IMR-90 (cell line): Measurements from ENCODE around the gene LRP1B. TPM values are rescaled to one million over a fixed set of nuclear protein-coding genes. Genes with fewer than 3 reads are reported as not detected.
A peak's percentile ranks its signal among the peaks of the same experiment; 100 is the strongest.

Source experiments
- ATAC-seq: fragments of 200-7000 bp; cut with Tn5 transposase; 2 replicates; pipeline ENCODE4 v1.9.1; 2020; ENCODE audit warnings: low read depth, mild to moderate bottlenecking, moderate library complexity
- BruUV-seq: library from RNA; stranded (reverse); fragments of 400-500 nt; replicated peaks from 2 replicates; lab custom pipeline; 2021; lab: Mats Ljungman, UMichigan
- CTCF ChIA-PET: fragments of 300-600 bp; formaldehyde crosslinking; extraction: SDS; loops from one replicate; lab custom pipeline; 2021; ENCODE audit warnings: antibody characterized with exemption; lab: Yijun Ruan, JAX
- POLR2A ChIA-PET: fragments of 300-600 bp; sonication (Branson Sonifier 250); formaldehyde crosslinking; loops from one replicate; lab custom pipeline; 2022; ENCODE audit warnings: antibody characterized with exemption; ENCODE audit not compliant: unreplicated experiment; lab: Charles Lee
- DNase-seq: peaks from one replicate; pipeline ENCODE4 v3.0.0; 2013
- H2AFZ ChIP-seq: replicated peaks from 2 replicates; pipeline ENCODE3; 2013; ENCODE audit warnings: low read length, mild to moderate bottlenecking; ENCODE audit not compliant: poor library complexity
- H2AK5ac ChIP-seq: 2 replicates; pipeline ENCODE4 v1.6.1; 2013; ENCODE audit warnings: low read depth, low read length, inconsistent platforms
- H2AK9ac ChIP-seq: replicated peaks from 2 replicates; pipeline ENCODE3; 2013; ENCODE audit warnings: mild to moderate bottlenecking, low read depth, low read length, moderate library complexity; ENCODE audit not compliant: poor library complexity
- H2BK120ac ChIP-seq: 2 replicates; pipeline ENCODE4 v1.6.1; 2013; ENCODE audit warnings: low read depth, low read length, inconsistent platforms
- H2BK15ac ChIP-seq: 3 replicates; pipeline ENCODE4 v1.6.1; 2013; ENCODE audit warnings: low read depth, low read length, inconsistent platforms
- H2BK20ac ChIP-seq: 2 replicates; pipeline ENCODE4 v1.6.1; 2013; ENCODE audit warnings: low read depth, mild to moderate bottlenecking, inconsistent platforms, low read length, moderate library complexity
- H2BK5ac ChIP-seq: 2 replicates; pipeline ENCODE4 v1.6.1; 2013; ENCODE audit warnings: mild to moderate bottlenecking, low read depth, low read length, inconsistent platforms; ENCODE audit not compliant: poor library complexity, severe bottlenecking
- H3K14ac ChIP-seq: replicated peaks from 2 replicates; pipeline ENCODE4 v1.6.1; 2013; ENCODE audit warnings: low read depth, low read length, inconsistent platforms
- H3K18ac ChIP-seq: 2 replicates; pipeline ENCODE4 v1.6.1; 2013; ENCODE audit warnings: low read depth, low read length, control low read depth
- H3K23ac ChIP-seq: 2 replicates; pipeline ENCODE4 v1.6.1; 2013; ENCODE audit warnings: low read depth, low read length, inconsistent platforms
- H3K27ac ChIP-seq: 2 replicates; pipeline ENCODE4 v1.5.1; 2013; ENCODE audit warnings: mild to moderate bottlenecking, control low read depth, low read length; ENCODE audit not compliant: insufficient read depth
- H3K27me3 ChIP-seq: 2 replicates; pipeline ENCODE4 v1.6.1; 2013; ENCODE audit warnings: low read length; ENCODE audit not compliant: control insufficient read depth, insufficient read depth
- H3K36me3 ChIP-seq: 2 replicates; pipeline ENCODE4 v1.6.1; 2013; ENCODE audit warnings: low read length, mixed read lengths; ENCODE audit not compliant: control insufficient read depth, insufficient read depth
- H3K4ac ChIP-seq: 2 replicates; pipeline ENCODE4 v1.6.1; 2013; ENCODE audit warnings: low read depth, low read length, inconsistent platforms
- H3K4me1 ChIP-seq: 2 replicates; pipeline ENCODE4 v1.6.1; 2013; ENCODE audit warnings: low read length, mixed read lengths; ENCODE audit not compliant: control insufficient read depth, insufficient read depth
- H3K4me2 ChIP-seq: 2 replicates; pipeline ENCODE4 v1.6.1; 2013; ENCODE audit warnings: low read depth, mild to moderate bottlenecking, control low read depth, low read length, moderate library complexity
- H3K4me3 ChIP-seq: 2 replicates; pipeline ENCODE4 v1.5.1; 2013; ENCODE audit warnings: low read depth, mild to moderate bottlenecking, control low read depth, low read length, moderate library complexity; ENCODE audit not compliant: insufficient read depth
- H3K56ac ChIP-seq: 2 replicates; pipeline ENCODE4 v1.6.1; 2013; ENCODE audit warnings: low read length, inconsistent platforms; ENCODE audit not compliant: insufficient read depth; ENCODE audit errors: extremely low read depth
- H3K79me1 ChIP-seq, 2 experiments: 2 replicates each; pipeline ENCODE4 v1.6.1; 2013; ENCODE audit warnings: low read length in 2 of 2, inconsistent platforms in 1 of 2, low read depth in 1 of 2
- H3K9ac ChIP-seq: 2 replicates; pipeline ENCODE4 v1.6.1; 2013; ENCODE audit warnings: low read depth, low read length, control low read depth
- H3K9me1 ChIP-seq: 2 replicates; pipeline ENCODE4 v1.6.1; 2013; ENCODE audit warnings: low read length, inconsistent platforms; ENCODE audit not compliant: insufficient read depth
- H3K9me3 ChIP-seq: 2 replicates; pipeline ENCODE4 v1.6.1; 2013; ENCODE audit warnings: low read length; ENCODE audit not compliant: control insufficient read depth, insufficient read depth
- H4K20me1 ChIP-seq: 2 replicates; pipeline ENCODE4 v1.6.1; 2013; ENCODE audit warnings: low read length, inconsistent platforms; ENCODE audit not compliant: insufficient read depth
- H4K5ac ChIP-seq: 2 replicates; pipeline ENCODE4 v1.6.1; 2013; ENCODE audit warnings: mild to moderate bottlenecking, low read depth, low read length, control low read depth
- H4K8ac ChIP-seq, 2 experiments: 2 replicates each; pipeline ENCODE4 v1.6.1; 2013; ENCODE audit warnings: low read depth in 2 of 2, low read length in 2 of 2, control low read depth in 1 of 2, inconsistent platforms in 1 of 2
- H4K91ac ChIP-seq: 2 replicates; pipeline ENCODE4 v1.6.1; 2013; ENCODE audit warnings: low read depth, low read length, inconsistent platforms; ENCODE audit not compliant: insufficient read depth
- BHLHE40 ChIP-seq: fragments of 150-350 bp; IDR thresholded peaks from 2 replicates; pipeline ENCODE4 v1.6.1; 2016; ENCODE audit warnings: mild to moderate bottlenecking, low read depth, low read length
- CEBPB ChIP-seq: IDR thresholded peaks from 2 replicates; pipeline ENCODE4 v1.6.1; 2012; ENCODE audit warnings: low read depth, low read length, improper control_type of control experiment
- CHD1 ChIP-seq: IDR thresholded peaks from 2 replicates; pipeline ENCODE4 v1.6.1; 2012; ENCODE audit warnings: low read depth, low read length, improper control_type of control experiment
- CTCF ChIP-seq: conservative IDR thresholded peaks from 2 replicates; pipeline ENCODE4 v1.5.1; 2012; ENCODE audit warnings: mild to moderate bottlenecking, low read depth, low read length, improper control_type of control experiment
- FOS ChIP-seq: fragments of 150-350 bp; IDR thresholded peaks from 2 replicates; pipeline ENCODE4 v1.6.1; 2016; ENCODE audit warnings: low read depth, low read length
- MAFK ChIP-seq: IDR thresholded peaks from 2 replicates; pipeline ENCODE4 v1.6.1; 2012; ENCODE audit warnings: low read depth, low read length, improper control_type of control experiment
- MXI1 ChIP-seq: IDR thresholded peaks from 2 replicates; pipeline ENCODE4 v1.6.1; 2012; ENCODE audit warnings: low read depth, mild to moderate bottlenecking, low read length, moderate library complexity, borderline replicate concordance
- NFE2L2 ChIP-seq: fragments of 150-350 bp; IDR thresholded peaks from 2 replicates; pipeline ENCODE4 v1.6.1; 2016; ENCODE audit warnings: low read depth, mild to moderate bottlenecking, low read length
- RAD21 ChIP-seq: IDR thresholded peaks from 2 replicates; pipeline ENCODE4 v1.6.1; 2012; ENCODE audit warnings: low read length, improper control_type of control experiment
- SMC3 ChIP-seq: fragments of 150-350 bp; IDR thresholded peaks from 2 replicates; pipeline ENCODE4 v1.6.1; 2016; ENCODE audit warnings: low read depth, mild to moderate bottlenecking, antibody characterized with exemption, low read length, moderate library complexity
- WGBS, 2 experiments: methylation state at CpG; one replicate each; pipeline versions ENCODE4 v1.1.5 to v1.1.7; 2013; ENCODE audit warnings: missing lambda C conversion rate in 2 of 2; ENCODE audit not compliant: insufficient read length in 1 of 2; ENCODE audit errors: extremely low coverage in 2 of 2; 5-methylcytosine and 5-hydroxymethylcytosine counted together
- dilution Hi-C: fragments of 300-500 bp; cut with HindIII; formaldehyde crosslinking; loops from one replicate; pipeline ENCODE4 v1.14.3; 2018; ENCODE audit warnings: low sequenced_read_pairs; ENCODE audit not compliant: unreplicated experiment
- in situ Hi-C: fragments of 300-500 bp; cut with MboI; formaldehyde crosslinking; loops from 3 replicates; pipeline ENCODE4 v1.14.3; 2019; ENCODE audit warnings: low sequenced_read_pairs, inconsistent platforms, mixed read lengths
- intact Hi-C: fragments of 100-400 bp; cut with micrococcal nuclease; formaldehyde crosslinking; loops from 2 replicates; pipeline ENCODE4 v1.10.0; 2022
- polyA plus RNA-seq, 3 experiments: library from polyadenylated mRNA; depleted of rRNA; stranded (reverse); fragments of >200 nt; gene quantifications; 2 replicates each; pipeline ENCODE4 v1.2.3, GENCODE V29; 2012; ENCODE audit warnings: low replicate concordance in 1 of 3
- total RNA-seq: library from RNA; depleted of rRNA; stranded (reverse); fragments of >200 nt; gene quantifications from 2 replicates; pipeline ENCODE4 v1.2.3, GENCODE V29; 2012
- TF ChIP-seq, protein P1 (sequence below): fragments of 150-350 bp; IDR thresholded peaks from 2 replicates; pipeline ENCODE4 v1.6.1; 2016; ENCODE audit warnings: low read depth, mild to moderate bottlenecking, low read length, moderate library complexity, borderline replicate concordance
- TF ChIP-seq, protein P2 (sequence below): fragments of 150-350 bp; IDR thresholded peaks from 2 replicates; pipeline ENCODE4 v1.6.1; 2017; ENCODE audit warnings: mild to moderate bottlenecking, antibody characterized with exemption, low read length, low read depth

The LRP1B gene
- total and polyA plus RNA-seq, 2 of the 4 experiments (the other 2 are of a cell fraction) = under 0.01 to 0.02 TPM

DNA sequence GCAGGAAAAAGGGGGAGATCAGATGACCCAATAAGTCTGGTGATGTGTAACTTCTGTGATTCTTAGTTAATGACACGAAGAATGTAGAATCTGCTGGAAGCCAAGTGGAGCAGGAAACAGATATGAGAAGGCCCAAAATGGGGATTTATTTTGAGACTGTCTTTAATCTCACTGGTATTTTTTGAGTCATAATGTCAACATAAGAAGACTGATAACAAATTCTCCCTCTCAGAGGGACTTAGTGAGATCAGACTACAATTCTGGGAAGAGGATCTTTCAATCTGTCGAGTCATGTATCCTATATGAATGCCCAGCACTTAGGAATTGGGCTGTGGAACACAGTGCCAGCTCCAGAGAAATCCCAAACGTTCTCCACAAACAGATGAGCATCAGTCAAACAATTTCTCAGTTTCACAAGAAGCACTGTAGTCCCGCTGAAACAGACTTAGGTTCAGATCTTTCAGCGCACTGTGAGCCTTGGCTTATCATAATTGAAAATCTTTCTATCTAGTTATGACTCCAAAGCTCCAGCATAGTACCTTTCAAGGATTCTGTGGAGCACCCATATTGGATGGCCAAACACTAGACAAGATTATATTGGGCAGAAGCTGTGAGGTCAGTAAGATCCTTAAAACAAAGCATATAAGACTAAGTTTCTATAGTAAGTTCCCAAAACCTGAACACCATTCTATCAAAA lies 738.2 kb downstream of the LRP1B start:
- no peak overlapping the region for H3K9ac ChIP-seq
- no TSS peak for BruUV-seq
- POLR2A ChIA-PET = interaction anchor here (0.6 kb wide), 1 partner anchor 1077 kb away, joined by 3 read pairs; no protein-coding TSS in a partner anchor
- WGBS, 2 experiments = 15% methylated on average over 3 of the region's 5 CpGs; no CpG with 5 or more reads in 1 of the 2 experiments
- H4K5ac ChIP-seq = peak overlapping the region; percentile 62; the same call in 1 of the 2 replicates
- H3K14ac ChIP-seq = peak overlapping the region; percentile 62
- DNase-seq (peak; percentile 88), ATAC-seq (peak; percentile 84)
- peak overlapping the region; percentile 21; the same call in 1 of the 2 replicates for H3K4me2 ChIP-seq
- peak overlapping the region; percentile 89 for H2BK5ac ChIP-seq
- H3K27me3 ChIP-seq = no peaks in the 10 kb centered on the region
- in situ Hi-C loops = no loop called here
- H3K4me1 ChIP-seq = no peaks in the 10 kb centered on the region; the same call in 1 of the 2 replicates
- H3K36me3 ChIP-seq = no peaks in the 10 kb centered on the region
- no peak for TF ChIP-seq MXI1
- TF ChIP-seq CHD1 = no peak
- TF ChIP-seq, protein P1, sequence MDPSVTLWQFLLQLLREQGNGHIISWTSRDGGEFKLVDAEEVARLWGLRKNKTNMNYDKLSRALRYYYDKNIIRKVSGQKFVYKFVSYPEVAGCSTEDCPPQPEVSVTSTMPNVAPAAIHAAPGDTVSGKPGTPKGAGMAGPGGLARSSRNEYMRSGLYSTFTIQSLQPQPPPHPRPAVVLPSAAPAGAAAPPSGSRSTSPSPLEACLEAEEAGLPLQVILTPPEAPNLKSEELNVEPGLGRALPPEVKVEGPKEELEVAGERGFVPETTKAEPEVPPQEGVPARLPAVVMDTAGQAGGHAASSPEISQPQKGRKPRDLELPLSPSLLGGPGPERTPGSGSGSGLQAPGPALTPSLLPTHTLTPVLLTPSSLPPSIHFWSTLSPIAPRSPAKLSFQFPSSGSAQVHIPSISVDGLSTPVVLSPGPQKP = no peak
- TF ChIP-seq RAD21 = no peak
- TF ChIP-seq, protein P2, sequence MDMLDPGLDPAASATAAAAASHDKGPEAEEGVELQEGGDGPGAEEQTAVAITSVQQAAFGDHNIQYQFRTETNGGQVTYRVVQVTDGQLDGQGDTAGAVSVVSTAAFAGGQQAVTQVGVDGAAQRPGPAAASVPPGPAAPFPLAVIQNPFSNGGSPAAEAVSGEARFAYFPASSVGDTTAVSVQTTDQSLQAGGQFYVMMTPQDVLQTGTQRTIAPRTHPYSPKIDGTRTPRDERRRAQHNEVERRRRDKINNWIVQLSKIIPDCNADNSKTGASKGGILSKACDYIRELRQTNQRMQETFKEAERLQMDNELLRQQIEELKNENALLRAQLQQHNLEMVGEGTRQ = no peak; the same call in 1 of the 2 replicates
- TF ChIP-seq CEBPB = peak; percentile 61; the same call in 1 of the 2 replicates
- peak; percentile 82 for TF ChIP-seq NFE2L2
- TF ChIP-seq BHLHE40 = no peak
- peak; percentile 25; the same call in 1 of the 2 replicates for TF ChIP-seq FOS
- TF ChIP-seq SMC3 = no peak
- TF ChIP-seq MAFK = peak; percentile 48; the same call in 1 of the 2 replicates
- TF ChIP-seq CTCF = no peak
- H3K23ac ChIP-seq = peak overlapping the region; percentile 58; the same call in 1 of the 2 replicates
- dilution Hi-C loops = no loop called here
- H4K20me1 ChIP-seq = no peaks in the 10 kb centered on the region
- peak overlapping the region; percentile 71 for H4K91ac ChIP-seq
- no peaks in the 10 kb centered on the region for H3K9me3 ChIP-seq
- peak overlapping the region; percentile 73 for H3K4ac ChIP-seq
- peak overlapping the region; percentile 28; the same call in 1 of the 2 replicates for H3K56ac ChIP-seq
- peak overlapping the region; percentile 83 for H2BK20ac ChIP-seq
- intact Hi-C loops = loop anchor here (5.0 to 10.0 kb wide), 2 partner anchors 60 to 498 kb away; no protein-coding TSS in a partner anchor
- H2AFZ ChIP-seq = peak overlapping the region; percentile 69
- H2BK120ac ChIP-seq = peak overlapping the region; percentile 90
- no peak overlapping the region for H3K4me3 ChIP-seq
- peak overlapping the region; percentile 72 for H3K27ac ChIP-seq
- no peak overlapping the region for H2AK9ac ChIP-seq
- peak overlapping the region; percentile 75; the same call in 2 of the 3 replicates for H2BK15ac ChIP-seq
- H4K8ac ChIP-seq = peak overlapping the region; percentile 26 to 41; a peak in 2 of 4 replicates
- peak overlapping the region; percentile 84; the same call in 1 of the 2 replicates for H3K18ac ChIP-seq
- CTCF ChIA-PET = interaction anchor here (1.1 kb wide), 1 partner anchor 8 kb away, joined by 3 read pairs; no protein-coding TSS in a partner anchor
- H3K79me1 ChIP-seq = no peaks in the 10 kb centered on the region
- H3K9me1 ChIP-seq = no peaks in the 10 kb centered on the region
- H2AK5ac ChIP-seq = peak overlapping the region; percentile 28; the same call in 1 of the 2 replicates
